GM12891 (cell line): Measurements from ENCODE around the gene PHPT1.

Experiments used
- DNase-seq: peaks from one replicate; pipeline ENCODE4 v3.0.0; 2011; ENCODE audit warnings: low spot score; ENCODE audit not compliant: insufficient read length
- FAIRE-seq: peaks from 2 replicates; lab custom pipeline; 2011; peaks lifted over from hg19 to GRCh38; lab: Jason Lieb, UNC
- PAX5 ChIP-seq: IDR thresholded peaks from 2 replicates; pipeline ENCODE4 v1.6.1; 2011; ENCODE audit warnings: low read length, moderate library complexity, mild to moderate bottlenecking; ENCODE audit not compliant: insufficient read depth, severe bottlenecking
- POLR2A ChIP-seq: IDR thresholded peaks from 2 replicates; pipeline ENCODE4 v1.6.1; 2011; ENCODE audit warnings: low read depth, low read length, control low read depth
- POLR2AphosphoS5 ChIP-seq: IDR thresholded peaks from 2 replicates; pipeline ENCODE4 v1.6.1; 2011; ENCODE audit warnings: low read depth, low read length, control low read depth
- POU2F2 ChIP-seq: IDR thresholded peaks from 2 replicates; pipeline ENCODE4 v1.6.1; 2011; ENCODE audit warnings: low read depth, mild to moderate bottlenecking, control low read depth, low read length, moderate library complexity
- SPI1 ChIP-seq: IDR thresholded peaks from 2 replicates; pipeline ENCODE4 v1.6.1; 2011; ENCODE audit warnings: low read depth, low read length, control low read depth
- TAF1 ChIP-seq: IDR thresholded peaks from 2 replicates; pipeline ENCODE4 v1.6.1; 2011; ENCODE audit warnings: low read depth, low read length, control low read depth

PHPT1 gene

GRCh38 chr9:136856541-136857141, 7.4 kb downstream of the PHPT1 start:
- FAIRE-seq (no peak), DNase-seq (no peak)
- TF ChIP-seq POU2F2 = no peak
- no peak for TF ChIP-seq POLR2A
- no peak for TF ChIP-seq TAF1

DNA sequence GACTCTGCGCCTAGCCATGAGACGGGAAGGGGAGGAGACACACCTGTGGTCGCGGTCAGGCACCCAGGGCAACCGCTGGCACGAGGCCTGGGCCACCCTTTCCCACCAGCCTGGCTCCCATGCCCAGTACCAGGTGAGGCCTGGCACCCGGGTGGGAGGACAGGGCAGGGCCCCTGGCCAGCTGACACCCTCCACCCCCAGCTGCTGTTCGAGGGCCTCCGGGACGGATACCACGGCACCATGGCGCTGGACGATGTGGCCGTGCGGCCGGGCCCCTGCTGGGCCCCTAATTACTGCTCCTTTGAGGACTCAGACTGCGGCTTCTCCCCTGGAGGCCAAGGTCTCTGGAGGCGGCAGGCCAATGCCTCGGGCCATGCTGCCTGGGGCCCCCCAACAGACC, 8.0 kb downstream of the PHPT1 start:
- FAIRE-seq (no peak), DNase-seq (no peak)
- TF ChIP-seq PAX5 = no peak
- no peak for TF ChIP-seq POU2F2
- no peak for TF ChIP-seq POLR2A
- TF ChIP-seq SPI1 = no peak
- no peak for TF ChIP-seq TAF1
- no peak for TF ChIP-seq POLR2AphosphoS5

DNA sequence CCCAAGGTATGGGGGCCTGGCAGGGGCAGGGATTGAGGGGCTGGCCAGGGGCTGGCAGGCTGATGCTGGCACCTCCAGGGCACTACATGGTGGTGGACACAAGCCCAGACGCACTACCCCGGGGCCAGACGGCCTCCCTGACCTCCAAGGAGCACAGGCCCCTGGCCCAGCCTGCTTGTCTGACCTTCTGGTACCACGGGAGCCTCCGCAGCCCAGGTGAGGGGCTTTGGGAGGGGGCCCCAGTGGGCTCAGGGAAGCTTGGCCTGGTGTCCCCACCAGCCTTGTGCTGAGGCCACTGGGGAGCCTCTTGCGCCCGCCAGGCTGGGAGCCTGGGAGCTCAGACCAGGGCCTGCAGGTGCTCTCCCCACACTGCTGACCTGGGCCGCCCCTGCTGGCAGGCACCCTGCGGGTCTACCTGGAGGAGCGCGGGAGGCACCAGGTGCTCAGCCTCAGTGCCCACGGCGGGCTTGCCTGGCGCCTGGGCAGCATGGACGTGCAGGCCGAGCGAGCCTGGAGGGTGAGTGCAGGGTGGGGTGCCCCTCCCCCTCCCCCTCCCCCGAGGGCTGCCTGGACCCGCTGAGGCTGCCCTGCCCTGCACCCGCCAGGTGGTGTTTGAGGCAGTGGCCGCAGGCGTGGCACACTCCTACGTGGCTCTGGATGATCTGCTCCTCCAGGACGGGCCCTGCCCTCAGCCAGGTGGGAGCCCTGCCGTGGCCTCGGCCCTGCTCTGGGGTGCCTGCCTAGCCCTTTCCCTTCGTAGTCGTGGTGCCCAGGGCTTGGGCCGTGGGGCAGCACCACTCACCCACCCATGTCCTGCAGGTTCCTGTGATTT, 8.6 kb downstream of the PHPT1 start:
- TF ChIP-seq POLR2AphosphoS5 = 0 out of 2 replicates have a peak, but pooled peaks have one; percentile 30
- TF ChIP-seq SPI1 = no peak
- TF ChIP-seq PAX5 = no peak
- DNase-seq (no peak), FAIRE-seq (no peak)

- TF ChIP-seq PAX5 = no peak
- TF ChIP-seq SPI1 = no peak
- no peak for TF ChIP-seq POLR2AphosphoS5
- TF ChIP-seq POU2F2 = no peak
- TF ChIP-seq TAF1 = no peak
- TF ChIP-seq POLR2A = no peak
- DNase-seq = no peak
- FAIRE-seq = no peak
Observed at GRCh38 chr9:136858452-136858843, 9.2 kb downstream of the PHPT1 start.

GRCh38 chr9:136858844-136859757, 9.9 kb downstream of the PHPT1 start:
- FAIRE-seq (no peak), DNase-seq (no peak)
- TF ChIP-seq POLR2AphosphoS5 (no peak; the same call in 1 of the 2 replicates), PAX5 (no peak), TAF1 (no peak), SPI1 (no peak), POLR2A (no peak), POU2F2 (no peak)

DNA sequence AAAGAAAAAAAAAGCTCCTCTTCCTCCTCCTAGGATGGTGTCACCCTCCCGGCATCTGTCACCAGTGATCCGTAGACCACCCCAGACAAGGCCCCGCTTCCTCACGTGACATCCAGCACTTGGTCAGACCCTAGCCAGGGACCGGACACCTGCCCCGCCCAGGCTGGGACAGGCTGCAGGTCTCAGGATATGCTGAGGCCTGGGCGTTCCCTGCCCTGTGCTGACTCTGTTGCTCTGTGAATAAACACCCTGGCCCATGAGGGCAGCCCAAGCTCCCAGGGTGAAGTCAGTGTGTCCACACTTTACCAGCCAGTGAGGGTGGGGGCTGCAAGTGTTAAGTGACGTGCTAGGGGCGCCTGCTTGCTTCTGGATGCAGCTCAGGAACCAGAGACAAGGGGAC, 11.3 kb downstream of the PHPT1 start:
- DNase-seq (no peak), FAIRE-seq (no peak)
- TF ChIP-seq TAF1 = no peak
- TF ChIP-seq POLR2AphosphoS5 = peak; percentile 40; the same call in 1 of the 2 replicates
- no peak; the same call in 1 of the 2 replicates for TF ChIP-seq POLR2A

- no peak for FAIRE-seq
Observed at GRCh38 chr9:136860933-136861873, 12.0 kb downstream of the PHPT1 start.

DNA sequence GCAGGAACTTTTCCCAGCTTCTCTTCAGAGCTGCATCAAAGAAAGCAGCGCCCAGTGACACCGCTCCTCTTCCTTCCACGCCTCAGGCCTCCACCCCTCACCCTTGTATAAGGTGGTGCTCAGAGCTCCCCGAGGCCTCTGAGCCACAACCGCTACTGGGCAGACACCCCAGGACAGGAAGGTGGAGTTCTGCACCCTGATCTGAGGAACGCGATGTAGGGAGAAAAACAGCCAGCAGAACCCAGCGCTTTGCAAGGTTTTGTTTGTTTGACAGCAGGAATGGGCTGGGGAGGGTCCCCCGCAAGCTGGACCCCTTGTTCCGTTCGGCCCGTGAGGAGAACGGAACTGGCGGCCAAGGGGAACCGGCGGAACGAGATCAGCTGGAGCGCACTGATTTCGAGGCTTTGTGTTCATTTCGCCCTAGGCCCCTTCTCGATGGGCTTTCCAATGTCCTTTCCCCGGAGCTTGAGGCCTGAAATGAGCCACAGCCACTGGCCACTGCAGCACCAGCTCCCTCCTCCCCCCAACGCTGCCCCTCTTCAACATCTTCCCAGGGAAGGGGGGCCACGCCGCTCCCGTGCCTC, 12.8 kb downstream of the PHPT1 start:
- TF ChIP-seq SPI1 (no peak), TAF1 (no peak), POLR2A (no peak), PAX5 (no peak), POLR2AphosphoS5 (no peak), POU2F2 (no peak)
- no peak for FAIRE-seq

More at GRCh38 chr9:136860933-136861873, 12.0 kb downstream of the PHPT1 start:
- no peak for DNase-seq
- TF ChIP-seq POLR2AphosphoS5 (peak; percentile 18; the same call in 1 of the 2 replicates), TAF1 (no peak), POLR2A (no peak), POU2F2 (0 out of 2 replicates have a peak, but pooled peaks have one; percentile 26), PAX5 (no peak), SPI1 (no peak)

More for the DNA sequence above, 12.8 kb downstream of the PHPT1 start:
- DNase-seq = no peak
